IMR-90 (cell line): ENCODE data around the gene BCAT1. TPM values are rescaled to one million over a fixed set of nuclear protein-coding genes. Genes with fewer than 3 reads are reported as not detected.

Source experiments
- ATAC-seq: fragments of 200-7000 bp; cut with Tn5 transposase; 2 replicates; pipeline ENCODE4 v1.9.1; 2020; ENCODE audit warnings: low read depth, mild to moderate bottlenecking, moderate library complexity
- BruUV-seq: library from RNA; stranded (reverse); fragments of 400-500 nt; replicated peaks from 2 replicates; lab custom pipeline; 2021; lab: Mats Ljungman, UMichigan
- CTCF ChIA-PET: fragments of 300-600 bp; formaldehyde crosslinking; extraction: SDS; loops from one replicate; lab custom pipeline; 2021; ENCODE audit warnings: antibody characterized with exemption; lab: Yijun Ruan, JAX
- POLR2A ChIA-PET: fragments of 300-600 bp; sonication (Branson Sonifier 250); formaldehyde crosslinking; loops from one replicate; lab custom pipeline; 2022; ENCODE audit warnings: antibody characterized with exemption; ENCODE audit not compliant: unreplicated experiment; lab: Charles Lee
- DNase-seq: peaks from one replicate; pipeline ENCODE4 v3.0.0; 2013
- H2AFZ ChIP-seq: replicated peaks from 2 replicates; pipeline ENCODE3; 2013; ENCODE audit warnings: low read length, mild to moderate bottlenecking; ENCODE audit not compliant: poor library complexity
- H2AK5ac ChIP-seq: 2 replicates; pipeline ENCODE4 v1.6.1; 2013; ENCODE audit warnings: low read depth, low read length, inconsistent platforms
- H2AK9ac ChIP-seq: replicated peaks from 2 replicates; pipeline ENCODE3; 2013; ENCODE audit warnings: mild to moderate bottlenecking, low read depth, low read length, moderate library complexity; ENCODE audit not compliant: poor library complexity
- H2BK120ac ChIP-seq: 2 replicates; pipeline ENCODE4 v1.6.1; 2013; ENCODE audit warnings: low read depth, low read length, inconsistent platforms
- H2BK15ac ChIP-seq: 3 replicates; pipeline ENCODE4 v1.6.1; 2013; ENCODE audit warnings: low read depth, low read length, inconsistent platforms
- H2BK20ac ChIP-seq: 2 replicates; pipeline ENCODE4 v1.6.1; 2013; ENCODE audit warnings: low read depth, mild to moderate bottlenecking, inconsistent platforms, low read length, moderate library complexity
- H2BK5ac ChIP-seq: 2 replicates; pipeline ENCODE4 v1.6.1; 2013; ENCODE audit warnings: mild to moderate bottlenecking, low read depth, low read length, inconsistent platforms; ENCODE audit not compliant: poor library complexity, severe bottlenecking
- H3K14ac ChIP-seq: replicated peaks from 2 replicates; pipeline ENCODE4 v1.6.1; 2013; ENCODE audit warnings: low read depth, low read length, inconsistent platforms
- H3K18ac ChIP-seq: 2 replicates; pipeline ENCODE4 v1.6.1; 2013; ENCODE audit warnings: low read depth, low read length, control low read depth
- H3K23ac ChIP-seq: 2 replicates; pipeline ENCODE4 v1.6.1; 2013; ENCODE audit warnings: low read depth, low read length, inconsistent platforms
- H3K27ac ChIP-seq: 2 replicates; pipeline ENCODE4 v1.5.1; 2013; ENCODE audit warnings: mild to moderate bottlenecking, control low read depth, low read length; ENCODE audit not compliant: insufficient read depth
- H3K27me3 ChIP-seq: 2 replicates; pipeline ENCODE4 v1.6.1; 2013; ENCODE audit warnings: low read length; ENCODE audit not compliant: control insufficient read depth, insufficient read depth
- H3K36me3 ChIP-seq: 2 replicates; pipeline ENCODE4 v1.6.1; 2013; ENCODE audit warnings: low read length, mixed read lengths; ENCODE audit not compliant: control insufficient read depth, insufficient read depth
- H3K4ac ChIP-seq: 2 replicates; pipeline ENCODE4 v1.6.1; 2013; ENCODE audit warnings: low read depth, low read length, inconsistent platforms
- H3K4me1 ChIP-seq: 2 replicates; pipeline ENCODE4 v1.6.1; 2013; ENCODE audit warnings: low read length, mixed read lengths; ENCODE audit not compliant: control insufficient read depth, insufficient read depth
- H3K4me2 ChIP-seq: 2 replicates; pipeline ENCODE4 v1.6.1; 2013; ENCODE audit warnings: low read depth, mild to moderate bottlenecking, control low read depth, low read length, moderate library complexity
- H3K4me3 ChIP-seq: 2 replicates; pipeline ENCODE4 v1.5.1; 2013; ENCODE audit warnings: low read depth, mild to moderate bottlenecking, control low read depth, low read length, moderate library complexity; ENCODE audit not compliant: insufficient read depth
- H3K56ac ChIP-seq: 2 replicates; pipeline ENCODE4 v1.6.1; 2013; ENCODE audit warnings: low read length, inconsistent platforms; ENCODE audit not compliant: insufficient read depth; ENCODE audit errors: extremely low read depth
- H3K79me1 ChIP-seq, 2 experiments: 2 replicates each; pipeline ENCODE4 v1.6.1; 2013; ENCODE audit warnings: low read length in 2 of 2, inconsistent platforms in 1 of 2, low read depth in 1 of 2
- H3K9ac ChIP-seq: 2 replicates; pipeline ENCODE4 v1.6.1; 2013; ENCODE audit warnings: low read depth, low read length, control low read depth
- H3K9me1 ChIP-seq: 2 replicates; pipeline ENCODE4 v1.6.1; 2013; ENCODE audit warnings: low read length, inconsistent platforms; ENCODE audit not compliant: insufficient read depth
- H3K9me3 ChIP-seq: 2 replicates; pipeline ENCODE4 v1.6.1; 2013; ENCODE audit warnings: low read length; ENCODE audit not compliant: control insufficient read depth, insufficient read depth
- H4K20me1 ChIP-seq: 2 replicates; pipeline ENCODE4 v1.6.1; 2013; ENCODE audit warnings: low read length, inconsistent platforms; ENCODE audit not compliant: insufficient read depth
- H4K5ac ChIP-seq: 2 replicates; pipeline ENCODE4 v1.6.1; 2013; ENCODE audit warnings: mild to moderate bottlenecking, low read depth, low read length, control low read depth
- H4K8ac ChIP-seq, 2 experiments: 2 replicates each; pipeline ENCODE4 v1.6.1; 2013; ENCODE audit warnings: low read depth in 2 of 2, low read length in 2 of 2, control low read depth in 1 of 2, inconsistent platforms in 1 of 2
- H4K91ac ChIP-seq: 2 replicates; pipeline ENCODE4 v1.6.1; 2013; ENCODE audit warnings: low read depth, low read length, inconsistent platforms; ENCODE audit not compliant: insufficient read depth
- BHLHE40 ChIP-seq: fragments of 150-350 bp; IDR thresholded peaks from 2 replicates; pipeline ENCODE4 v1.6.1; 2016; ENCODE audit warnings: mild to moderate bottlenecking, low read depth, low read length
- CHD1 ChIP-seq: IDR thresholded peaks from 2 replicates; pipeline ENCODE4 v1.6.1; 2012; ENCODE audit warnings: low read depth, low read length, improper control_type of control experiment
- CTCF ChIP-seq: conservative IDR thresholded peaks from 2 replicates; pipeline ENCODE4 v1.5.1; 2012; ENCODE audit warnings: mild to moderate bottlenecking, low read depth, low read length, improper control_type of control experiment
- ELK1 ChIP-seq: fragments of 150-350 bp; IDR thresholded peaks from 2 replicates; pipeline ENCODE4 v1.6.1; 2016; ENCODE audit warnings: low read depth, mild to moderate bottlenecking, low read length, moderate library complexity, borderline replicate concordance
- MAFK ChIP-seq: IDR thresholded peaks from 2 replicates; pipeline ENCODE4 v1.6.1; 2012; ENCODE audit warnings: low read depth, low read length, improper control_type of control experiment
- RFX5 ChIP-seq: IDR thresholded peaks from 2 replicates; pipeline ENCODE4 v1.8.0; 2012; ENCODE audit warnings: low read depth, mild to moderate bottlenecking, low read length, moderate library complexity
- SMC3 ChIP-seq: fragments of 150-350 bp; IDR thresholded peaks from 2 replicates; pipeline ENCODE4 v1.6.1; 2016; ENCODE audit warnings: low read depth, mild to moderate bottlenecking, antibody characterized with exemption, low read length, moderate library complexity
- WGBS, 2 experiments: methylation state at CpG; one replicate each; pipeline versions ENCODE4 v1.1.5 to v1.1.7; 2013; ENCODE audit warnings: missing lambda C conversion rate in 2 of 2; ENCODE audit not compliant: insufficient read length in 1 of 2; ENCODE audit errors: extremely low coverage in 2 of 2; 5-methylcytosine and 5-hydroxymethylcytosine counted together
- dilution Hi-C: fragments of 300-500 bp; cut with HindIII; formaldehyde crosslinking; loops from one replicate; pipeline ENCODE4 v1.14.3; 2018; ENCODE audit warnings: low sequenced_read_pairs; ENCODE audit not compliant: unreplicated experiment
- in situ Hi-C: fragments of 300-500 bp; cut with MboI; formaldehyde crosslinking; loops from 3 replicates; pipeline ENCODE4 v1.14.3; 2019; ENCODE audit warnings: low sequenced_read_pairs, inconsistent platforms, mixed read lengths
- intact Hi-C: fragments of 100-400 bp; cut with micrococcal nuclease; formaldehyde crosslinking; loops from 2 replicates; pipeline ENCODE4 v1.10.0; 2022
- polyA plus RNA-seq, 3 experiments: library from polyadenylated mRNA; depleted of rRNA; stranded (reverse); fragments of >200 nt; gene quantifications; 2 replicates each; pipeline ENCODE4 v1.2.3, GENCODE V29; 2012; ENCODE audit warnings: low replicate concordance in 1 of 3
- total RNA-seq: library from RNA; depleted of rRNA; stranded (reverse); fragments of >200 nt; gene quantifications from 2 replicates; pipeline ENCODE4 v1.2.3, GENCODE V29; 2012

The BCAT1 gene
- total and polyA plus RNA-seq, 2 of the 4 experiments (the other 2 are of a cell fraction): 30.4 to 683 TPM

- Histone ChIP-seq H3K79me1 (peaks cover 42 to 72% of the 10 kb centered on the region in 2 experiments), H2BK15ac (no peak overlapping the region), H3K27me3 (no peaks in the 10 kb centered on the region), H3K4me3 (no peak overlapping the region), H3K18ac (no peak overlapping the region), H2BK5ac (peak overlapping the region; percentile 1), H3K9ac (no peak overlapping the region), H3K27ac (no peak overlapping the region), H2BK20ac (no peak overlapping the region), H3K36me3 (peaks cover 6% of the 10 kb centered on the region; the same call in 1 of the 2 replicates), H2BK120ac (no peak overlapping the region), H3K4me2 (no peak overlapping the region), H3K23ac (peak overlapping the region; percentile 45; the same call in 1 of the 2 replicates), H4K5ac (no peak overlapping the region), H4K8ac (no peak overlapping the region), H2AK5ac (no peak overlapping the region), H4K91ac (no peak overlapping the region), H3K9me1 (peaks cover 24% of the 10 kb centered on the region), H4K20me1 (peaks cover 85% of the 10 kb centered on the region), H2AFZ (no peak overlapping the region), H2AK9ac (no peak overlapping the region), H3K4me1 (peaks cover 5% of the 10 kb centered on the region; the same call in 1 of the 2 replicates), H3K4ac (no peak overlapping the region), H3K56ac (no peak overlapping the region), H3K14ac (0 out of 2 replicates have a peak overlapping the region, but pooled peaks have one; percentile 30), H3K9me3 (no peaks in the 10 kb centered on the region)
- no TSS peak for BruUV-seq
- dilution Hi-C loops: no loop called here
- ATAC-seq (no peak), DNase-seq (no peak)
- TF ChIP-seq CHD1 (no peak), SMC3 (no peak), ELK1 (no peak), BHLHE40 (no peak), MAFK (no peak), RFX5 (no peak), CTCF (no peak)
- CTCF ChIA-PET: no interaction called here
- in situ Hi-C loops: no loop called here
- POLR2A ChIA-PET: no interaction called here
- intact Hi-C loops: no loop called here
- WGBS, 2 experiments: 86% methylated on average over 2 of the region's 3 CpGs; no CpG with 5 or more reads in 1 of the 2 experiments
These were observed 10.6 kb downstream of the BCAT1 start for GRCh38 chr12:24938341-24938740.
